Measurements from ENCODE around the gene LCN12.

LCN12 gene

GRCh38 chr9:136920069-136920468 lies 32.0 kb upstream of the LCN12 start:
- H3K9me3 Mint-ChIP-seq: no peaks in the 10 kb centered on the region
- no peak overlapping the region for H3K27ac Mint-ChIP-seq
- no peak for TF ChIP-seq CTCF (IDR thresholded peaks at IDR 0.05)
- H3K27me3 Mint-ChIP-seq (ENCODE audit: low read depth, poor library complexity): peaks cover 6% of the 10 kb centered on the region
- H3K36me3 Mint-ChIP-seq (ENCODE audit: low read depth): peaks cover 37% of the 10 kb centered on the region
- peaks cover 6% of the 10 kb centered on the region for H3K4me1 Mint-ChIP-seq
- no peak overlapping the region for H3K4me3 Mint-ChIP-seq
- DNase-seq: no peak

GRCh38 chr9:136920734-136921231 lies 31.3 kb upstream of the LCN12 start:
- TF ChIP-seq CTCF (IDR thresholded peaks at IDR 0.05): no peak
- H3K4me1 Mint-ChIP-seq: peaks cover 6% of the 10 kb centered on the region
- no peaks in the 10 kb centered on the region for H3K9me3 Mint-ChIP-seq
- H3K27me3 Mint-ChIP-seq (ENCODE audit: low read depth, poor library complexity): peaks cover 6% of the 10 kb centered on the region
- peaks cover 31% of the 10 kb centered on the region for H3K36me3 Mint-ChIP-seq (ENCODE audit: low read depth)
- H3K27ac Mint-ChIP-seq: no peak overlapping the region
- H3K4me3 Mint-ChIP-seq: no peak overlapping the region
- no peak for DNase-seq

- no peak for DNase-seq
- no peak for TF ChIP-seq CTCF (IDR thresholded peaks at IDR 0.05)
- Mint-ChIP-seq H3K27ac (no peak overlapping the region), H3K4me3 (no peak overlapping the region), H3K4me1 (peaks cover 6% of the 10 kb centered on the region), H3K27me3 (ENCODE audit: low read depth, poor library complexity) (peaks cover 6% of the 10 kb centered on the region), H3K36me3 (ENCODE audit: low read depth) (peaks cover 30% of the 10 kb centered on the region), H3K9me3 (no peaks in the 10 kb centered on the region)
Measured at GRCh38 chr9:136921307-136921706, 30.8 kb upstream of the LCN12 start.

- Mint-ChIP-seq H3K27me3 (ENCODE audit: low read depth, poor library complexity) (peaks cover 6% of the 10 kb centered on the region), H3K4me3 (no peak overlapping the region), H3K9me3 (no peaks in the 10 kb centered on the region), H3K36me3 (ENCODE audit: low read depth) (peaks cover 28% of the 10 kb centered on the region), H3K27ac (peak overlapping the region; percentile 82), H3K4me1 (peaks cover 6% of the 10 kb centered on the region)
- no peak for TF ChIP-seq CTCF (IDR thresholded peaks at IDR 0.05)
- no peak for DNase-seq
Measured at GRCh38 chr9:136921718-136922117, 30.4 kb upstream of the LCN12 start.

GRCh38 chr9:136922540-136922939 lies 29.5 kb upstream of the LCN12 start:
- no peak for DNase-seq
- Mint-ChIP-seq H3K27ac (no peak overlapping the region), H3K4me3 (no peak overlapping the region), H3K36me3 (ENCODE audit: low read depth) (peaks cover 20% of the 10 kb centered on the region), H3K9me3 (no peaks in the 10 kb centered on the region), H3K27me3 (ENCODE audit: low read depth, poor library complexity) (peaks cover 6% of the 10 kb centered on the region), H3K4me1 (peaks cover 6% of the 10 kb centered on the region)
- TF ChIP-seq CTCF (IDR thresholded peaks at IDR 0.05): no peak

GRCh38 chr9:136923881-136924280 lies 28.2 kb upstream of the LCN12 start:
- Mint-ChIP-seq H3K27ac (no peak overlapping the region), H3K4me1 (peaks cover 6% of the 10 kb centered on the region), H3K9me3 (no peaks in the 10 kb centered on the region), H3K4me3 (no peak overlapping the region), H3K36me3 (ENCODE audit: low read depth) (peaks cover 22% of the 10 kb centered on the region), H3K27me3 (ENCODE audit: low read depth, poor library complexity) (peaks cover 6% of the 10 kb centered on the region)
- no peak for TF ChIP-seq CTCF (IDR thresholded peaks at IDR 0.05)
- DNase-seq: no peak
